ENCODE data around the gene TXNL4B.
"Not testable (repeated sequence)": the region's sequence is repeated elsewhere in the genome, so short reads cannot be mapped to it uniquely, and the experiment has no call there.

Gene TXNL4B

DNA sequence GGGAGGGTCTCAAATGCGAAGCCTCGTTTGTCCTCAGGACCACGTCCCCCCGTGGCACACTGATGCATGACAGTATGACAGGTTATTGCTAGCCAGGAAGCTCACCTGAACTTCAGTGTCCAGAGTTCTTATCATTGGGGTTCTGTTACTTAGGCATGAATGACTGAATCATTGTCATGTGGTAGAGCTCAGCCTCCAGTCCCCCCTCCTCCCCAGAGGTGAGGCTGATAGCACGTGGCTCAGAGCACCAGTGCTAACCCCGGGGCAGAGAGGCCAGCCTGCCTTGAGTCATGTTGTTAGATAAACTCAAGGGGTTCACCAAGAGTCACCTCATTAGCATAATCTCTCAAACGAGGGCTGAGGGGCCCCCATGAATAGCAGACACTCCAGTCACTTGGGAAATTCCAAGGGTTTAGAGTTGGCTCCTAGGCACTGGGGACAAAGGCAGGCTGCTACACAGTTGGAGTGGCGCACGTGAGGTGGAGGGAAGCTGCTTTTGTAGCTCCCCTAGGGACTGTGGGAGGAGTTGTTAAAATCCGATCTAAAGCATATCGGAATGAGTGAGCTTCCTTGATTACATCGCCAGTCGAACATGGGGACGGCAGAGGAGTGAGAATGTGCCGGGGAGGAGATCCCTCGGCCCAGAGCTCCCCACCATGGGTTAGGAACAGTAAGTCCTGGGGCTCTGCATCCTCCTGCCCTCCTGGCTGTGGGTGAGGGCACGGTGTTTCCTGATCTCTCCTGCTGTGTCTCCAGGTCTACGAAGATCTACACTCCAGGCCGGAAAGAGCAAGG is 18.4 kb upstream of the TXNL4B start:
- DNase-seq = no peak

DNA sequence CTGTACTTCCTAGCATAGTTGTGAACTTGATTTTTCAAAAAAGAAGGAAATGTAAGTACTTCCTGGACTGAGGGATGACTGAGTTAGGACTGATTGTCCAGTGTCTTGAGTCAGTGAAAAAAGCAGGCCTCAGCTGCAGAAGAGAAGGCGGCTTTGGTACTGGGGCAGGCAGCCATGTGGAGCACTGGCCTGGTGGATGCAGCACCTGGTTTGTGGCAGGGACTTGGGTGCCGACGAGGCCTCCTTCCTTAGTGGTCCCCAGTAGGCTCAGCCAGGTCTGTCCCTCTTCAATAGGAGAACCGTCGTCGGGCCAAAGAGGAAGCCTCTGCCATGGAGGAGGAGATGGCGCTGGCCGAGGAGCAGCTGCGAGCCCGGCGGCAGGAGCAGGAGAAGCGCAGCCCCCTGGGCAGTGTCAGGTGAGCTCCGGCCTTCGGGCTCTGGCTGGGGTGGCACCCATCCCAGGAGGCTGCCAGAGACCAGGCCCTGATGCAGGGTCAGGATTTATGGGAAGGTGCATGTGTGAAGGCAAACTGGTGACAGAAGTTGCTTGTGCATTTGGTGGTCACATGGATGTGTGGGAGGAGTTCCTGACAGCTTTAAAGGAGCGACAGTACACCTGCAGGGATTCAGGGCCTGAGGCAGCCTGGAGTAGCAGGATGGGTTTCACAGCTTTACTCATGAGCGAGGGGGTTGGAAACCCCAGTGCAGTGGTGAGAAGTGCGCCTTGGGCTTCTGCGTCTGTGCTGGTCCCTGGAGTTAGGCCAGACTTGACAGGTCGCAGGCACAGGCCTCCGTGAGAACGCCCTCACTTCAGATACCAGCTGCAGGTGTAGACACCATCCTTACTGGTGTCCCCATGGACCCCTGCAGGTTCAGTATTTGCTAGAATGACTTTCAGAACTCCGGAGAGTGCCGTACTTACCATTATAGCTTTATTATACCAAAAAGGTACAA is 17.5 kb upstream of the TXNL4B start:
- no peak for DNase-seq

DNA sequence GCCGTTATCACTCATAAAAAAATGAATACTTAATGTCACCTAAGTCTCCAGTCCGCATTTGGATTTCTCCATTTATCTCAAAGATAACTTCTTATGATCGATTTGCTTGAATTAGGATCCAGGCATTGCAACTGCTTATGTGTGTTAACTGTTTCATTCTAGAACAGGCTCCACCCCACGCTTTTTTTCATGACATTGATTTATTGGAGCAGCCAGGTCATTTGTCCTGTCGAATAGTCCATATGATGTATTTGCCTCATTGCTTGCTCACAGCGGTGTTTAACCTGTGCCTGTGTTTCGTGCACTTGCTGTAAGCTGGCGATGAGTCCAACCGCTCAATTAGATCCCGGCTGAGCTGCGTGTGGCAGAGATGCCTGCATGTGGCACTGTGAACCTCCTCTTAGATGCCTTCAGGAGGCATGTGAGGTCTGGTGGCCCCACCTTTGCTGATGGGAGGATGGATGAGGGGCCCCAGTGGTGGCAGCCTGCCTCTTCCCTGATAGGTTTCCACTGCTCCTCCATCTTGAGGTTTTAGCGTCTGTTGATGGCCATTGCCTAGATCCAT is 16.6 kb upstream of the TXNL4B start:
- no peak for DNase-seq

DNA sequence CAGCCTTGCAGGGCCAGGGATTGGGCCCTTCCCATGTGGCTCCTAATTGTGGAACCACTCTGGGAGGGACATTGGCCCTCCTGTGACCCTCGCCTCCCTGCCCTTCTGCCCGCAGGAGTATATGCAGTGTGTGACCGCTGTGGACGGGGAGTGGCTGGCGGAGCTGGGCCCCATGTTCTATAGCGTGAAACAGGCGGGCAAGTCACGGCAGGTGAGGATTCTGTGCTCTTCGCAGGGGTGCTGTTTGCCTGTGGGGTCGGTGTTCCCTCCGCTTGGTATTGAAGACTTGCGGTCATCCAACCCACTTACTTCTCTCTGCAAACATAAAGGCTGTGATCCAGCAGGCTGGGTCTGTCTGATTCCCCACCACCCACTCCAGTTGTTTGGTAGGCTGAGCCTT is 15.9 kb upstream of the TXNL4B start:
- no peak for DNase-seq

DNA sequence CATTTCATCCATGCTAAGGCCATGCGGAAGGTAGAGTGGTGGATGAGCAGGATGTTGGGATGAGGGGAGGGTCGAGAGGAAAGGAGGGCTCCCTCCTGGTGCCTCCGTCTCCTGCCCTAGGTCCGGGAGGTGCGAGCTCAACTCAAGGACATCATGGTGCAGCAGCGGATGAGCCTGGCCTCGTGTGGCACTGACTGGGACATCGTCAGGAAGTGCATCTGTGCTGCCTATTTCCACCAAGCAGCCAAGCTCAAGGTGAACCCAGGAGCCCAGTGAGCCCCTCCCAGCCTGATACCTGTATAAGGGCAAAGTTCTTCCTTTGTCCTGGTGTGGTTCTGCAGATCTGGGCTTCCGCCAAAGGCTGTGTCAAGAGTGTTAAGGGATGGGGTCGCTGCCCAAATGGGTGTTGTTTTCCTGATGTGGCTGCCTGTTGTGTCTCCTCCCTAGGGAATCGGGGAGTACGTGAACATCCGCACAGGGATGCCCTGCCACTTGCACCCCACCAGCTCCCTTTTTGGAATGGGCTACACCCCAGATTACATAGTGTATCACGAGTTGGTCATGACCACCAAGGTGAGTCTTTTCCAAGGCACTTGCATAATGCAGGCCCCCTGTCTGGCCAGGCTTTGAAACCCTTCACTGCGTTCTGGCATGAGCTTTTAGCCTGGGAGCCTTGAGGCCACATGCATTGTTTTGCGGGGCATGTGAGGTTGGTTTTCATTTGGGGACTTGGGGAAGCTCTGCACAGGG is 15.1 kb upstream of the TXNL4B start:
- no peak for DNase-seq

DNA sequence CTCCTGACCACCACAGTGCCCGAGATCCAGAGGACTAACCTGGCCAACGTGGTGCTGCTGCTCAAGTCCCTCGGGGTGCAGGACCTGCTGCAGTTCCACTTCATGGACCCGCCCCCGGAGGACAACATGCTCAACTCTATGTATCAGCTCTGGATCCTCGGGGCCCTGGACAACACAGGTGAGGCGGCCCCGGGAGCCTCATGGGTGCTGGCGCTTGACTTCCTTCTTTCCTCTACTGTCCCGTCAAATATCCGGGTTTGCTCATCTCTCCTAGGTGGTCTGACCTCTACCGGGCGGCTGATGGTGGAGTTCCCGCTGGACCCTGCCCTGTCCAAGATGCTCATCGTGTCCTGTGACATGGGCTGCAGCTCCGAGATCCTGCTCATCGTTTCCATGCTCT is 14.0 kb upstream of the TXNL4B start:
- DNase-seq = no peak

DNA sequence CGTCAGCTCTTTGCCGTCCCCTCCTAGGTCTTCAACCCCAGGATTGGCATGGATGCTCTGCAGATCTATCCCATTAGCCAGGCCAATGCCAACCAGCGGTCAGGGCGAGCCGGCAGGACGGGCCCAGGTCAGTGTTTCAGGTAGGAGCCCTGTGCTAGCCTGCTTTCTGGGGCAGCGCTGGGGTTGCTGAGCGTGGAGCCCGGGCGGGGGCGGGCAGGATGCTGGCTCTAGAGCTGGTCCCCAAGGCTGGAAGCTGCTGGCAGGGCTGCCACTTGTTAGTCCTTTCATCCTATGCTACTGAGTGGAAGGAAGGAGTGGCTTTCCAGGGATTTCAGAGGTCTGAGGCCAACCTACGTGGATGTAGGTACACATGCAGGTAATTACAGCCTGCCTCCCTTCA is 12.6 kb upstream of the TXNL4B start:
- DNase-seq = no peak

DNA sequence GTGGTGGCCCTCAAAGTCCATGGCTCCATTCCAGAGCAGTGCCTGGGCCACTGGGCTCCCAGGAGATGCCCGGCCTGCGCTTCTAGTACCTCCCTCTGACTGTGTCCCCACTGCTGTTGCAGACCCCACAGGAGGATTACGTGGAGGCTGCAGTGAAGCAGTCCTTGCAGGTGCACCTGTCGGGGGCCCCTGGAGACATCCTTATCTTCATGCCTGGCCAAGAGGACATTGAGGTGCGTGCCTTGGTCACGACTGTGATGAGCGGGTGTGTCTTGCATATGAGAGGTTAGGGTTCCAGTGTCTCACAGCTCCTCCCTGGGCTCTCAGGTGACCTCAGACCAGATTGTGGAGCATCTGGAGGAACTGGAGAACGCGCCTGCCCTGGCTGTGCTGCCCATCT is 11.5 kb upstream of the TXNL4B start:
- DNase-seq = no peak

DNA sequence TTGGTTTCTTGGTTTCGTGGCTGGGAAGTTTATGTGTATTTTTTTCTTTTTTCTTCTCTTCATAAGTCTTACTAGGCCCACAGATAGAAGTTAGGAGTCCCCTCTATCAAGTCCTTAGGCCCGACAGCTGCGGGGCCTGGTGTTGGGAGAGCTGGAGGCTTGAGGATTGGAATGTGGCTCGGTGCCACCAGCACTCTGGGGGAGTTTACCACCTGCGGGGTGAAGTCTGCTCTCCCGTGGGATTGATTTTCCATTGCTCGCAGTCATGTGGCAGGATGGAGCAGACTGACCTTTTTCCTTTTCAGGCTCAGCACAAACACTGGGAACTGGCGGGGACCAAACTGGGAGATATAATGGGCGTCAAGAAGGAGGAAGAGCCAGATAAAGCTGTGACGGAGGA is 7.8 kb upstream of the TXNL4B start:
- no peak for DNase-seq

DNA sequence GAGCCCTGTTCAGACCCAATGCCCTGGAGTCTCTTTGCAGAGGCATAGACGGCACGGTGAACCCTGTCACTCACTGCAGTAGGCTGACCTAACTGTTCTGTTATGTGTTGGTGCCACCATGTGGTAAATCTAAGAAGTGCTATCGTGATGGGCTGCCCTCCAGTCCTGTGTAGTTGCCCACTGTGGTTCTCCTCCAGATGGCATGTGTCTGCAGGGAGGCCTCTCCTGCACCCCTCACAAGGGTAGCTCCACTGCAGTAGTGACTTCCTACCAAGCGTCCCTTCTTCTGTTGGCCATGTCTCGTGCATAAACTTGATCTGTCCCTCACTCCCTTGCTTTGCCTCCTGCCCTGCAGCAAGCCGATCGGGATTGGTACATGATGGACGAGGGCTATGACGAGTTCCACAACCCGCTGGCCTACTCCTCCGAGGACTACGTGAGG is 6.0 kb upstream of the TXNL4B start:
- peak; percentile 43 to 63 for DNase-seq

DNA sequence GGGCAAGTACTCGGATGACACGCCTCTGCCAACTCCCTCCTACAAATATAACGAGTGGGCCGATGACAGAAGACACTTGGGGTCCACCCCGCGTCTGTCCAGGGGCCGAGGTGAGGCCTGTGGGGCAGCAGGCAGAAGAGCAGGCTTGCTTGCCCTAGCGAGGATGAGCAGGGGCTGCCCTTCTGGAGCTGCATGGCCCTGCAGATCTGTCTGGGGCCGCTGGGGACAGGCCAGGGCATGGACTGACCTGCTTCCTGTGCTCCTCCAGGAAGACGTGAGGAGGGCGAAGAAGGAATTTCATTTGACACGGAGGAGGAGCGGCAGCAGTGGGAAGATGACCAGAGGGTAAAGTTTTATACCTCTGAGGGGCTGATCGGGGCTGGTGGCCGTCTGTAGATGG is 5.5 kb upstream of the TXNL4B start:
- no peak for DNase-seq

DNA sequence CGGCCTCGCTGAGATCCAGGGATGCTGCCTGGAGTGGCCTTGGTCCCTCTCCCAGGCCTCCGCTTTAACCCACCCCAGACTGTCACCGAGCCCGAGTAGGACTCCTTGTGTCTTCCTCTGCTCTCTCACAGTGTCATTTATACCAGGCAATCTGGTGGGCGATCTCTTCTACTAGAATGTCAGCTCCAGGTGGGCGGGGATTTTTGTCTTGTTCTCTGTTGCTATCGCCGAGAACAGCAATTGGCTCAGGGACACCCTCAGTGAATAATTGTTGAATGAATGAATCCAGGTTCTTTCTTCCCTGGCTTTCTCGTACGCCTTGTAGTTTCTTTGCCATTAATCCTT is 818 bp upstream of the TXNL4B start:
- no peak for DNase-seq

DNA sequence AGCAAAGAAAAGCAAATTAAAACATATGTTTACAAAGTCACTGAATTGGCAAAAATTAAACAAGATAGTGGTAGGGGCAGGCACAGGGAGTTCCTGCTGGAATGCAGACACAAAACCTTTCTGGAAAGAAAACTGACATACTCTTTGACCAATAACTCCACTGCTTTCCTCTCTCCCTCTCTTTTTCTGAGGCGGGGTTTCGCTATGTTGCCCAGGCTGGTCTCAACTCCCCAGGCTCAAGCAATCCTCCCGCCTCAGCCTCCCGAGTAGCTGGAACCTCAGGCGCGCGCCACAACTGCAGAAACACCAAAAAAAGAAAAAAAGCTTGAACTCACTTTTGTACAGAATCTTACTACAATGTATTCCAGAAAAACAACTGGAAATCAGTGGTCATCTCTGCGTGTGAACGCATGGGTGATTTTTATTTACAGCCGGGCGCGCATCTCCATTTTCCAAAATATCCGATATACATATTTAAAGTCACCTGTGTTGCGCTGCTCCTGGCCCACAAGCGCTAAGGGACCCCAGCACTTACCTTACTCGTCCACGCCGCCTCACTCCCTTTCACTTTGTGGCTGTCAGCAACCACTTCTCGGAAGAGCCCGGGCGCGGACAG is 480 bp downstream of the TXNL4B start:
- peak in 1 of 2 donors; percentile 13 for DNase-seq

DNA sequence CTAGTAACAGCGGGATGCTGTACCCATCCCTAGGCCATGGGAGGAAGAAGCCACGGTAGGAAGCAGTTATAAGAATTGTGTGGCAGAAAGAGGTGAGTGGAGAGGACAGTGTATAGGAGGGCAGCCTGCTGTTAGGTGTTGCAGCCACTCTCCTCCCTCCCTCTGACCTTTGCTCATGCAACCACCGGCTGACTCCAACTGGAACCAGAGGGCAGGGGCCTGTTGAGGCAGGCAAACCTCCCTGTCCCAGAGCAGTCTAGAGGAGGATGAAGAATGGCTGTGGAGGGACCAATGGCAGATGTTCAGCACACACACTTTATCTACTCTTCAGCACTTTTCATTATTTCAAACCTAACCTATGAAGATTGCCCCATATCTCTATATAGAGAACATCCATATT is 2.2 kb downstream of the TXNL4B start:
- DNase-seq = no peak

DNA sequence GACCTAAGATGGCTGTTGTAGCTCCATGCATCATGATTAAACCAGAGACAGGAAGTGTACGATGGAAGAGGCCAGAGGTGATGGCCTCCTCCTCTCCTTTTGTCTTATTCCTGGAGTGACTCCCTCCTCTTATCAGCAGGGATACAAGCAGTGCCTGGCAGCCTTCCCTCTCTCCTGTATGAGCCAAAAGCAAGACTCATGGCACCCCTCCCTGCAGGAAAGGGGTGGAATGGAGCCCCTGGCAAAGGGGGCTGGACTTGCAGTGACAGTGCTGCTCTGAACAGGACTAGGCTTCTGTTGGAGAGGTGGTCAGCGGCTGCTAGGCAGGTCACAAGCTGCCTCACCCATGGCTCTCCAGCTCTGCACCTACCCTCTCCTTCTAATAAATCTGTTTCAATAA is 8.4 kb downstream of the TXNL4B start:
- DNase-seq = no peak

DNA sequence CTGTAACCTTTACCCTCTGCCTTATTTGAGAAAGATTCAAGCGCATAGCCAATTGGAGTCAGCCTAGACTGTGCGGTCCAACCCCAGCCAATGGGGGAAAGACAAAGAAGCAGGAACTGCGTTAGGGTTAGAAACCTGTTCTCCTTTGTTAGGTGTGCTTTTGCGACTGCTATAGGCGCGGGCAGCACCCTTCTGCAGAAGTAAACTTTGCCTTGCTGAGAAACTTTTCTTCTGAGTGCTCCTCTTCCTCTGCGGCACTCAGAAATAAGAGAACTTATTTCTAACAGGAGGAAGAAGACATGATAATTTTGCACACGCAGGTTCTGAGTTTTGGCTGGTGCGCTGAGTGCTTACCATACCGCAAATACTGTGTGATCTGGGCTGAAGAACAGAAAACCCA is 9.0 kb downstream of the TXNL4B start:
- DNase-seq = no peak

DNA sequence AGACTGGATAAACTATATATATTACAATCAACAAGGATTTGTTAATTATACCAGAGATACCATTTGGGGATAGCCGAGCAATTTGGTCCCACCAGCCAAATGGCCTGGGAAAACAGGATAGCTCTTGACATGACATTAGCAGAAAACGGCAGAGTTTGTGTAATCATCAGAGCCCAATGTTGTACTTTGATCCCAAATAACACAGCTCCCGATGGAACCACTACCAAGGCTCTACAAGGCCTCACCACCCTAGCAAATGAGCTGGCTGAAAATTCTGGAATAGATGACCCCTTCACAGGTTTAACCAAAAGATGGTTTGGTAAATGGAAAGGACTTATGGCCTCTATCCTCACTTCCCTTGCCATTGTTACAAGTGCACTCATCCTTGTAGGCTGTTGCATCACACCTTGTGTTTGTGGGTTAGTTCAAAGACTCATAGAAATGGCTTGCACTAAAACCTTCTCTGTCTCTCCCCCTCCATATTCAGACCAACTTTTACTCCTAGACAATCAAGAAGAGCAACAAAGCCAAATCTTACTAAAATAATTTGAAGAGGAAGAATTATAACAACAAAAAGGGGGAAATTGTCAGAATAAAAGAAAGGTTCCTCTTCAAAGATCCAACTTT is 9.5 kb downstream of the TXNL4B start:
- no peak for DNase-seq

DNA sequence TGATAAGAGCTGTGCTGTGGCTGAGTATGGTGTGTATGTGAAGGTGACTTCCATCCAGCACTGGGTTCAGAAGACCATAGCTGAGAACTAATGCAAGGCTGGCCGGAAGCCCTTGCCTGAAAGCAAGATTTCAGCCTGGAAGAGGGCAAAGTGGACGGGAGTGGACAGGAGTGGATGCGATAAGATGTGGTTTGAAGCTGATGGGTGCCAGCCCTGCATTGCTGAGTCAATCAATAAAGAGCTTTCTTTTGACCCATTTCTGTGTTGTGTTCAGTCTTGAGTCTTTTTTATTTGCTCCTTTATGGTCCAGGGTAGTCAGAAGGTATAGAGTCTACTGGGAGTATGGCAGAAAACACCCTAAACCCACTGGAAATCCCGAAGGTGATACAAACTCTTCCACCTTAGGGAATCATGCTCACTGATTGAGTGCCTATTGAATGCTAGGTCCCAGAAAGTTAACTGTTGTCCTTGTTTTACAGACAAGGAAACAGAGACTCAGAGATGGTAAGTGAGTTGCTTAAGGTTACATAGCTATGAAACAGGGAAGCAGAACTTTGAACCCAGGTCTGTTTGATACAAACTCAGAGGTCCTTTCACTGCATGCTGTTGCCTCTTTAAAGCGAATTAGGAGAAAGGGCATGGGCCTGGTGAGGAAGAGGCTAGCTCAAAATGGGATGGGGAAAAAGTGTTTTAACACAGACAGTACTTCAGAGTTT is 16.3 kb downstream of the TXNL4B start:
- not testable (repeated sequence) for DNase-seq

DNA sequence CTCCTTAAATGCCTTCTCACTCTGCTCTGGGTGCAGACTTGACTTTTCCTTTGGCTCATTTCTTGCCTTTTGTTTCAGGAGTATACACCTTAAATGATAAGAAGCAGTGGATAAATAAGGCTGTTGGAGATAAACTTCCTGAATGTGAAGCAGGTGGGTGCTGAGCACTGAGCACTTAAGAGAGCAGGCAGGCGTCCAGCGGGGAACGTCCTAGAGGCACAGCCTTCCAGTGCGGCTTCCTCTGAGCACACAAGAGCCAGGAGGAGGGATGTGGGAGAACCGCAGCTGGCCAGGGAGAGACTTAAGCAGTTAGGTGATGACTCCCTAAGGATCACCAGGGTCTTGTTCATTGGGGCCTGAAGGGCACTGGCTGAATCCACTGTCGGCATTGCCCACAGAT is 18.4 kb downstream of the TXNL4B start:
- DNase-seq = not testable (repeated sequence)

DNA sequence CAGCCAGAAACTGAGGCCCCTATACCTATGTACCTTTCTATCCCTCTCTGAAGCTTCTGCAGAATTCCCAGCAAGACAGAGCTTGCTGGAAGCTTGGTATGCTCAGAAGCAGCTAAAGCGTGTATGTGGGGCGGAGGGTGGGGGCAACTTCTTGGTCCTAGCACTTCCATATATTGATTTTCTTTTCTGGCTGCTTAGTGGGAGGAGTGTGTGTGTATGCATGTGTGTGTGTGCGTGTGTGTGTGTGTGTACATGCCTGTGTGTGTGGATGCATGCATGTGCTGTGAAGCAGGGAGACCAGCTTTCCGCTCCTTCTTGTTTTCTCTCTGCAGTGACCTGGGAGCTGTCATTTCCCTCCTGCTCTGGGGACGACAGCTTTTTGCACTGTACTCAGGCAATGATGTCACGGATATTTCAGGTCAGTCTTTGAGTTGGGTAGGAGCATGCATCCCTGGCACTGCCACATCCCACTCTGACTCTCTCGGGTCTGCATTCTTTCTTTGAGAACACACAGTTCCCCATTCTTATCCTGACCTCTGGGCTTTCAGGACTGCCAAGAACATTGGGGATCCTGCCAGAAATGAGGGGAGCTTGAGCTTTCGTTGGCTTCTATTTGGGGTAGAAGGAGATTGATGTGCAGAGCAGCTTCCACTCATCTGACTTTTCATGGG is 19.7 kb downstream of the TXNL4B start:
- DNase-seq = no peak

Data from CD4-positive, alpha-beta T cell treated with Interferon alpha-2 for 1 hour (primary cell).